ENCODE data around the gene GOLGA2. TPM values are rescaled to one million over a fixed set of nuclear protein-coding genes. Genes with fewer than 3 reads are reported as not detected.

The GOLGA2 gene
- polyA plus RNA-seq, 1 of the 3 experiments (the other 2 are of a cell fraction), result 103 TPM

GRCh38 chr9:128222026-128222425 is 53.8 kb downstream of the GOLGA2 start:
- ChIA-PET CTCF (interaction anchor here (0.7 to 1.2 kb wide), 3 partner anchors 14 to 33 kb away, joined by 3 to 4 read pairs (median 3); partner anchors contain the start of gene DNM1), POLR2A (no interaction called here)
- H3K9me3 ChIP-seq, result no peaks in the 10 kb centered on the region
- H4K20me1 ChIP-seq (ENCODE audit: insufficient read depth), result no peaks in the 10 kb centered on the region
- no peak overlapping the region for H3K9ac ChIP-seq
- H3K4me3 ChIP-seq (ENCODE audit: low read depth in 2 of 2, low read length in 1 of 2), result no peak overlapping the region
- H3K79me2 ChIP-seq (ENCODE audit: insufficient read depth), result no peaks in the 10 kb centered on the region
- H3K36me3 ChIP-seq (replicated peaks in 1 of 2; ENCODE audit: control insufficient read depth in 1 of 2, insufficient read depth in 2 of 2, low read length in 1 of 2), result peaks cover 12 to 13% of the 10 kb centered on the region in 2 experiments
- H3K27ac ChIP-seq (ENCODE audit: low read depth in 2 of 2, low read length in 1 of 2), result no peak overlapping the region
- peak; percentile 14 for DNase-seq
- no peaks in the 10 kb centered on the region for H3K4me1 ChIP-seq (ENCODE audit: control insufficient read depth in 1 of 2, insufficient read depth in 2 of 2, low read depth in 1 of 2, low read length in 1 of 2)
- no peak for TF ChIP-seq TAF1 (IDR thresholded peaks at IDR 0.05; ENCODE audit: borderline replicate concordance, low read depth, low read length)
- no peak for TF ChIP-seq JUND (IDR thresholded peaks at IDR 0.05)
- TF ChIP-seq MEF2A (IDR thresholded peaks at IDR 0.05; ENCODE audit: borderline replicate concordance, low read depth), result no peak
- TF ChIP-seq GATA2 (CRISPR knock-in tag; IDR thresholded peaks at IDR 0.05), result no peak
- no peak for TF ChIP-seq RAD21 (IDR thresholded peaks at IDR 0.05; ENCODE audit: low read length)
- TF ChIP-seq CHD2 (IDR thresholded peaks at IDR 0.05; ENCODE audit: low read length, partially characterized antibody), result no peak
- no peak for TF ChIP-seq ELF1 (IDR thresholded peaks at IDR 0.05)
- no peak for TF ChIP-seq TCF12 (IDR thresholded peaks at IDR 0.05)
- no peak for TF ChIP-seq FOSL2 (IDR thresholded peaks at IDR 0.05; ENCODE audit: borderline replicate concordance, low read depth)
- TF ChIP-seq MAX (IDR thresholded peaks at IDR 0.05; ENCODE audit: low read depth), result no peak
- TF ChIP-seq EZH2phosphoT487 (IDR thresholded peaks at IDR 0.05; ENCODE audit: borderline replicate concordance, low read depth), result no peak
- no peak for TF ChIP-seq SMC3 (IDR thresholded peaks at IDR 0.05; ENCODE audit: low read depth, low read length)
- TF ChIP-seq MXI1 (IDR thresholded peaks at IDR 0.05; ENCODE audit: low read depth, low read length), result no peak
- no peak for TF ChIP-seq PBX3 (IDR thresholded peaks at IDR 0.05)
- no peak for TF ChIP-seq SIN3A (IDR thresholded peaks at IDR 0.05; ENCODE audit: borderline replicate concordance, low read depth, low read length)
- no peak for TF ChIP-seq REST (IDR thresholded peaks at IDR 0.05; ENCODE audit: low read depth, low read length)
- TF ChIP-seq USF1 (IDR thresholded peaks at IDR 0.05; ENCODE audit: borderline replicate concordance, low read depth), result no peak
- H3K4me2 ChIP-seq, result no peak overlapping the region
- 97% methylated on average over 9 of the region's 10 CpGs for WGBS (ENCODE audit: low lambda C conversion rate)
- no peaks in the 10 kb centered on the region for H3K9me2 ChIP-seq
- H2AFZ ChIP-seq (ENCODE audit: low read depth), result no peak overlapping the region
- H3F3A ChIP-seq (replicated peaks; ENCODE audit: insufficient read depth), result no peaks in the 10 kb centered on the region
- H3K27me3 ChIP-seq (ENCODE audit: insufficient read depth), result no peaks in the 10 kb centered on the region
